SK-N-SH (cell line): ENCODE measurements around the gene FMNL1.

ENCODE experiments used
- CHD2 ChIP-seq: fragments of 150-350 bp; IDR thresholded peaks from 2 replicates; pipeline ENCODE4 v1.6.1; 2018; ENCODE audit warnings: low read length; ENCODE audit not compliant: partially characterized antibody
- FOXJ3 ChIP-seq: sonication (generic); formaldehyde crosslinking; IDR thresholded peaks from 2 replicates; pipeline ENCODE4 v1.5.1; 2020; ENCODE audit warnings: mild to moderate bottlenecking, missing genetic modification reagents
- REST ChIP-seq: IDR thresholded peaks from 2 replicates; pipeline ENCODE4 v1.6.1; 2012; ENCODE audit warnings: mild to moderate bottlenecking, low read depth, low read length, moderate library complexity
- TCF12 ChIP-seq: IDR thresholded peaks from 2 replicates; pipeline ENCODE4 v1.4.0; 2012
- TF ChIP-seq, protein P1 (sequence below): fragments of 200-600 bp; sonication (generic); IDR thresholded peaks from 2 replicates; pipeline ENCODE4 v1.6.1; 2017; ENCODE audit warnings: antibody characterized with exemption, mild to moderate bottlenecking, moderate library complexity
- TF ChIP-seq, protein P2 (sequence below): IDR thresholded peaks from 2 replicates; pipeline ENCODE4 v1.4.0; 2012; ENCODE audit warnings: low read depth
- TF ChIP-seq, protein P3 (sequence below): IDR thresholded peaks from 2 replicates; pipeline ENCODE4 v1.4.0; 2012; ENCODE audit warnings: low read depth, borderline replicate concordance

GRCh38 chr17:45253879-45254278 is 32.2 kb downstream of the FMNL1 start:
- TF ChIP-seq, protein P1, sequence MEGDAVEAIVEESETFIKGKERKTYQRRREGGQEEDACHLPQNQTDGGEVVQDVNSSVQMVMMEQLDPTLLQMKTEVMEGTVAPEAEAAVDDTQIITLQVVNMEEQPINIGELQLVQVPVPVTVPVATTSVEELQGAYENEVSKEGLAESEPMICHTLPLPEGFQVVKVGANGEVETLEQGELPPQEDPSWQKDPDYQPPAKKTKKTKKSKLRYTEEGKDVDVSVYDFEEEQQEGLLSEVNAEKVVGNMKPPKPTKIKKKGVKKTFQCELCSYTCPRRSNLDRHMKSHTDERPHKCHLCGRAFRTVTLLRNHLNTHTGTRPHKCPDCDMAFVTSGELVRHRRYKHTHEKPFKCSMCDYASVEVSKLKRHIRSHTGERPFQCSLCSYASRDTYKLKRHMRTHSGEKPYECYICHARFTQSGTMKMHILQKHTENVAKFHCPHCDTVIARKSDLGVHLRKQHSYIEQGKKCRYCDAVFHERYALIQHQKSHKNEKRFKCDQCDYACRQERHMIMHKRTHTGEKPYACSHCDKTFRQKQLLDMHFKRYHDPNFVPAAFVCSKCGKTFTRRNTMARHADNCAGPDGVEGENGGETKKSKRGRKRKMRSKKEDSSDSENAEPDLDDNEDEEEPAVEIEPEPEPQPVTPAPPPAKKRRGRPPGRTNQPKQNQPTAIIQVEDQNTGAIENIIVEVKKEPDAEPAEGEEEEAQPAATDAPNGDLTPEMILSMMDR, result no peak
- TF ChIP-seq REST (no peak), FOXJ3 (no peak), CHD2 (no peak), TCF12 (no peak)
- TF ChIP-seq, protein P2, sequence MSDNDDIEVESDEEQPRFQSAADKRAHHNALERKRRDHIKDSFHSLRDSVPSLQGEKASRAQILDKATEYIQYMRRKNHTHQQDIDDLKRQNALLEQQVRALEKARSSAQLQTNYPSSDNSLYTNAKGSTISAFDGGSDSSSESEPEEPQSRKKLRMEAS, result no peak
- TF ChIP-seq, protein P3, sequence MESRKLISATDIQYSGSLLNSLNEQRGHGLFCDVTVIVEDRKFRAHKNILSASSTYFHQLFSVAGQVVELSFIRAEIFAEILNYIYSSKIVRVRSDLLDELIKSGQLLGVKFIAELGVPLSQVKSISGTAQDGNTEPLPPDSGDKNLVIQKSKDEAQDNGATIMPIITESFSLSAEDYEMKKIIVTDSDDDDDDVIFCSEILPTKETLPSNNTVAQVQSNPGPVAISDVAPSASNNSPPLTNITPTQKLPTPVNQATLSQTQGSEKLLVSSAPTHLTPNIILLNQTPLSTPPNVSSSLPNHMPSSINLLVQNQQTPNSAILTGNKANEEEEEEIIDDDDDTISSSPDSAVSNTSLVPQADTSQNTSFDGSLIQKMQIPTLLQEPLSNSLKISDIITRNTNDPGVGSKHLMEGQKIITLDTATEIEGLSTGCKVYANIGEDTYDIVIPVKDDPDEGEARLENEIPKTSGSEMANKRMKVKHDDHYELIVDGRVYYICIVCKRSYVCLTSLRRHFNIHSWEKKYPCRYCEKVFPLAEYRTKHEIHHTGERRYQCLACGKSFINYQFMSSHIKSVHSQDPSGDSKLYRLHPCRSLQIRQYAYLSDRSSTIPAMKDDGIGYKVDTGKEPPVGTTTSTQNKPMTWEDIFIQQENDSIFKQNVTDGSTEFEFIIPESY, result no peak
